ENCODE results near the gene TLL1.

DNA sequence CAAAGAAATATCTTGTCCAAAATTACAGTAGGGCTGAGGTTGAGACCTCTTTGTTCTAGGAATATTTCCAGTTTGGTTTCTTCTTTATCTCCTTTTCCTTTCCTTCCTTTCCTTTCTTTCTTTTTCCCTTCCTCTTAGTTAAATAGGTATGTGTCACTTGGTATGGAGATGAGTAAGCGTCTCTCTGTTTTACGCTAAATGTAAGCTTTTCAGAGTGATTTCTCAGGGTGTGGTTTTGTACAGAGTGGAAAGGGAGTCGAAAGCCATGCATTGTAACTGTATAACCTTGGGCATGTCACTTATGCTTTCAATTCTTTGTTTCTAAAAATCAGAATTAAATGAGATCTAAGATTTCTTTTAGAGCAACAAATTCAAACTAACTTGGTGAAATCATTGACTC is 54.8 kb downstream of the TLL1 start:
- TF ChIP-seq, protein P1, sequence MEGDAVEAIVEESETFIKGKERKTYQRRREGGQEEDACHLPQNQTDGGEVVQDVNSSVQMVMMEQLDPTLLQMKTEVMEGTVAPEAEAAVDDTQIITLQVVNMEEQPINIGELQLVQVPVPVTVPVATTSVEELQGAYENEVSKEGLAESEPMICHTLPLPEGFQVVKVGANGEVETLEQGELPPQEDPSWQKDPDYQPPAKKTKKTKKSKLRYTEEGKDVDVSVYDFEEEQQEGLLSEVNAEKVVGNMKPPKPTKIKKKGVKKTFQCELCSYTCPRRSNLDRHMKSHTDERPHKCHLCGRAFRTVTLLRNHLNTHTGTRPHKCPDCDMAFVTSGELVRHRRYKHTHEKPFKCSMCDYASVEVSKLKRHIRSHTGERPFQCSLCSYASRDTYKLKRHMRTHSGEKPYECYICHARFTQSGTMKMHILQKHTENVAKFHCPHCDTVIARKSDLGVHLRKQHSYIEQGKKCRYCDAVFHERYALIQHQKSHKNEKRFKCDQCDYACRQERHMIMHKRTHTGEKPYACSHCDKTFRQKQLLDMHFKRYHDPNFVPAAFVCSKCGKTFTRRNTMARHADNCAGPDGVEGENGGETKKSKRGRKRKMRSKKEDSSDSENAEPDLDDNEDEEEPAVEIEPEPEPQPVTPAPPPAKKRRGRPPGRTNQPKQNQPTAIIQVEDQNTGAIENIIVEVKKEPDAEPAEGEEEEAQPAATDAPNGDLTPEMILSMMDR (IDR thresholded peaks at IDR 0.05; ENCODE audit: extremely low read depth in 1 of 2, insufficient read depth in 1 of 2, low read depth in 1 of 2, low read length in 2 of 2) = no peak
- no peak for TF ChIP-seq POLR2AphosphoS5 (IDR thresholded peaks at IDR 0.05; ENCODE audit: insufficient read depth, low read depth, low read length)

Measured in endothelial cell of umbilical vein (primary cell).